HL-60 (cell line): ENCODE results near the gene MED13L.

Experiments used
- CTCF ChIP-seq: IDR thresholded peaks from one replicate; pipeline ENCODE4 v1.5.1; 2011; ENCODE audit warnings: low read length, control low read depth, inconsistent platforms; ENCODE audit not compliant: insufficient read depth
- GABPA ChIP-seq: IDR thresholded peaks from 2 replicates; pipeline ENCODE4 v1.6.1; 2012; ENCODE audit warnings: low read depth
- POLR2AphosphoS5 ChIP-seq: IDR thresholded peaks from 2 replicates; pipeline ENCODE4 v1.6.1; 2012; ENCODE audit warnings: low read depth
- SPI1 ChIP-seq: IDR thresholded peaks from 2 replicates; pipeline ENCODE4 v1.6.1; 2012; ENCODE audit warnings: low read depth, mild to moderate bottlenecking, borderline replicate concordance
- TF ChIP-seq, protein P1 (sequence below): IDR thresholded peaks from 2 replicates; pipeline ENCODE4 v1.6.1; 2012; ENCODE audit warnings: low read depth; ENCODE audit not compliant: insufficient replicate concordance

- no peak for TF ChIP-seq GABPA
- no peak for TF ChIP-seq CTCF
- TF ChIP-seq POLR2AphosphoS5 = no peak
- TF ChIP-seq, protein P1, sequence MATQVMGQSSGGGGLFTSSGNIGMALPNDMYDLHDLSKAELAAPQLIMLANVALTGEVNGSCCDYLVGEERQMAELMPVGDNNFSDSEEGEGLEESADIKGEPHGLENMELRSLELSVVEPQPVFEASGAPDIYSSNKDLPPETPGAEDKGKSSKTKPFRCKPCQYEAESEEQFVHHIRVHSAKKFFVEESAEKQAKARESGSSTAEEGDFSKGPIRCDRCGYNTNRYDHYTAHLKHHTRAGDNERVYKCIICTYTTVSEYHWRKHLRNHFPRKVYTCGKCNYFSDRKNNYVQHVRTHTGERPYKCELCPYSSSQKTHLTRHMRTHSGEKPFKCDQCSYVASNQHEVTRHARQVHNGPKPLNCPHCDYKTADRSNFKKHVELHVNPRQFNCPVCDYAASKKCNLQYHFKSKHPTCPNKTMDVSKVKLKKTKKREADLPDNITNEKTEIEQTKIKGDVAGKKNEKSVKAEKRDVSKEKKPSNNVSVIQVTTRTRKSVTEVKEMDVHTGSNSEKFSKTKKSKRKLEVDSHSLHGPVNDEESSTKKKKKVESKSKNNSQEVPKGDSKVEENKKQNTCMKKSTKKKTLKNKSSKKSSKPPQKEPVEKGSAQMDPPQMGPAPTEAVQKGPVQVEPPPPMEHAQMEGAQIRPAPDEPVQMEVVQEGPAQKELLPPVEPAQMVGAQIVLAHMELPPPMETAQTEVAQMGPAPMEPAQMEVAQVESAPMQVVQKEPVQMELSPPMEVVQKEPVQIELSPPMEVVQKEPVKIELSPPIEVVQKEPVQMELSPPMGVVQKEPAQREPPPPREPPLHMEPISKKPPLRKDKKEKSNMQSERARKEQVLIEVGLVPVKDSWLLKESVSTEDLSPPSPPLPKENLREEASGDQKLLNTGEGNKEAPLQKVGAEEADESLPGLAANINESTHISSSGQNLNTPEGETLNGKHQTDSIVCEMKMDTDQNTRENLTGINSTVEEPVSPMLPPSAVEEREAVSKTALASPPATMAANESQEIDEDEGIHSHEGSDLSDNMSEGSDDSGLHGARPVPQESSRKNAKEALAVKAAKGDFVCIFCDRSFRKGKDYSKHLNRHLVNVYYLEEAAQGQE = no peak
- no peak for TF ChIP-seq SPI1
Observed at GRCh38 chr12:116125084-116125483, 152.4 kb downstream of the MED13L start.
